HL-60 (cell line): ENCODE data around the gene NRAP.

Experiments used
- DNase-seq, 2 experiments: peaks; one replicate each; pipeline ENCODE4 v3.0.0-alpha.2; 2010 to 2020; ENCODE audit warnings: low read depth in 1 of 2, low spot score in 1 of 2
- H3K27ac ChIP-seq: fragments of 250-450 bp; sonication (Bioruptor Pico); replicated peaks from 2 replicates; pipeline ENCODE4 v1.5.1; 2020; ENCODE audit warnings: mild to moderate bottlenecking, moderate library complexity
- H3K27me3 ChIP-seq: fragments of 250-450 bp; sonication (Bioruptor Pico); 2 replicates; pipeline ENCODE4 v1.5.1; 2021; ENCODE audit warnings: mild to moderate bottlenecking, moderate library complexity; ENCODE audit not compliant: insufficient read depth, poor library complexity, severe bottlenecking
- H3K4me3 ChIP-seq: replicated peaks from 2 replicates; pipeline ENCODE4 v1.5.1; 2011; ENCODE audit warnings: mild to moderate bottlenecking, control low read depth, low read length; ENCODE audit not compliant: insufficient read depth
- GABPA ChIP-seq: IDR thresholded peaks from 2 replicates; pipeline ENCODE4 v1.6.1; 2012; ENCODE audit warnings: low read depth
- POLR2AphosphoS5 ChIP-seq: IDR thresholded peaks from 2 replicates; pipeline ENCODE4 v1.6.1; 2012; ENCODE audit warnings: low read depth
- SPI1 ChIP-seq: IDR thresholded peaks from 2 replicates; pipeline ENCODE4 v1.6.1; 2012; ENCODE audit warnings: low read depth, mild to moderate bottlenecking, borderline replicate concordance
- TF ChIP-seq, protein P1 (sequence below): IDR thresholded peaks from 2 replicates; pipeline ENCODE4 v1.6.1; 2012; ENCODE audit warnings: low read depth; ENCODE audit not compliant: insufficient replicate concordance
- TF ChIP-seq, protein P2 (sequence below): IDR thresholded peaks from one replicate; pipeline ENCODE4 v1.5.1; 2011; ENCODE audit warnings: low read length, control low read depth, inconsistent platforms; ENCODE audit not compliant: insufficient read depth

NRAP gene

DNA sequence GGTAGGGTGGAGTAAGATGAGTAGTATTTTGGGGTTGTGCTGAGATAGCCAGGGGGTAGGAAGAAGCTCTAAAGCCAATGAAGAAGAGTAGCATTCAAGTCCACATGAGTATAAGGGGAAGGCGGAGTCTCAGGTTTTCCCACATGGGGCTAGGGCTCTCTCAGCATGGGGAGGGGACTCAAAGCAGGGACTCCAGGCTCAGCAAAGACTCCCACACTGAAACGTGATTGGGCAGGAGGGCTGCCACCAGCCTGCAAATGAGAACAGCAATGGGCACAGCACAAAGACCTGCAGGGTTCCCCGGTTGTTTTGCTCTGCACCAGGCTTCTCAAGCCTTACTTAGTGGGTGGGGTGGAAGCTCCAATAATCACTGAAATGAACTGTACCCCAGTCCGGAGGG is 1.5 kb upstream of the NRAP start:
- no peak overlapping the region for H3K4me3 ChIP-seq
- peaks cover 5% of the 10 kb centered on the region for H3K27me3 ChIP-seq
- TF ChIP-seq GABPA (no peak), POLR2AphosphoS5 (no peak), SPI1 (no peak)
- TF ChIP-seq, protein P1, sequence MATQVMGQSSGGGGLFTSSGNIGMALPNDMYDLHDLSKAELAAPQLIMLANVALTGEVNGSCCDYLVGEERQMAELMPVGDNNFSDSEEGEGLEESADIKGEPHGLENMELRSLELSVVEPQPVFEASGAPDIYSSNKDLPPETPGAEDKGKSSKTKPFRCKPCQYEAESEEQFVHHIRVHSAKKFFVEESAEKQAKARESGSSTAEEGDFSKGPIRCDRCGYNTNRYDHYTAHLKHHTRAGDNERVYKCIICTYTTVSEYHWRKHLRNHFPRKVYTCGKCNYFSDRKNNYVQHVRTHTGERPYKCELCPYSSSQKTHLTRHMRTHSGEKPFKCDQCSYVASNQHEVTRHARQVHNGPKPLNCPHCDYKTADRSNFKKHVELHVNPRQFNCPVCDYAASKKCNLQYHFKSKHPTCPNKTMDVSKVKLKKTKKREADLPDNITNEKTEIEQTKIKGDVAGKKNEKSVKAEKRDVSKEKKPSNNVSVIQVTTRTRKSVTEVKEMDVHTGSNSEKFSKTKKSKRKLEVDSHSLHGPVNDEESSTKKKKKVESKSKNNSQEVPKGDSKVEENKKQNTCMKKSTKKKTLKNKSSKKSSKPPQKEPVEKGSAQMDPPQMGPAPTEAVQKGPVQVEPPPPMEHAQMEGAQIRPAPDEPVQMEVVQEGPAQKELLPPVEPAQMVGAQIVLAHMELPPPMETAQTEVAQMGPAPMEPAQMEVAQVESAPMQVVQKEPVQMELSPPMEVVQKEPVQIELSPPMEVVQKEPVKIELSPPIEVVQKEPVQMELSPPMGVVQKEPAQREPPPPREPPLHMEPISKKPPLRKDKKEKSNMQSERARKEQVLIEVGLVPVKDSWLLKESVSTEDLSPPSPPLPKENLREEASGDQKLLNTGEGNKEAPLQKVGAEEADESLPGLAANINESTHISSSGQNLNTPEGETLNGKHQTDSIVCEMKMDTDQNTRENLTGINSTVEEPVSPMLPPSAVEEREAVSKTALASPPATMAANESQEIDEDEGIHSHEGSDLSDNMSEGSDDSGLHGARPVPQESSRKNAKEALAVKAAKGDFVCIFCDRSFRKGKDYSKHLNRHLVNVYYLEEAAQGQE = no peak
- TF ChIP-seq, protein P2, sequence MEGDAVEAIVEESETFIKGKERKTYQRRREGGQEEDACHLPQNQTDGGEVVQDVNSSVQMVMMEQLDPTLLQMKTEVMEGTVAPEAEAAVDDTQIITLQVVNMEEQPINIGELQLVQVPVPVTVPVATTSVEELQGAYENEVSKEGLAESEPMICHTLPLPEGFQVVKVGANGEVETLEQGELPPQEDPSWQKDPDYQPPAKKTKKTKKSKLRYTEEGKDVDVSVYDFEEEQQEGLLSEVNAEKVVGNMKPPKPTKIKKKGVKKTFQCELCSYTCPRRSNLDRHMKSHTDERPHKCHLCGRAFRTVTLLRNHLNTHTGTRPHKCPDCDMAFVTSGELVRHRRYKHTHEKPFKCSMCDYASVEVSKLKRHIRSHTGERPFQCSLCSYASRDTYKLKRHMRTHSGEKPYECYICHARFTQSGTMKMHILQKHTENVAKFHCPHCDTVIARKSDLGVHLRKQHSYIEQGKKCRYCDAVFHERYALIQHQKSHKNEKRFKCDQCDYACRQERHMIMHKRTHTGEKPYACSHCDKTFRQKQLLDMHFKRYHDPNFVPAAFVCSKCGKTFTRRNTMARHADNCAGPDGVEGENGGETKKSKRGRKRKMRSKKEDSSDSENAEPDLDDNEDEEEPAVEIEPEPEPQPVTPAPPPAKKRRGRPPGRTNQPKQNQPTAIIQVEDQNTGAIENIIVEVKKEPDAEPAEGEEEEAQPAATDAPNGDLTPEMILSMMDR = no peak
- no peak for DNase-seq
- no peak overlapping the region for H3K27ac ChIP-seq

DNA sequence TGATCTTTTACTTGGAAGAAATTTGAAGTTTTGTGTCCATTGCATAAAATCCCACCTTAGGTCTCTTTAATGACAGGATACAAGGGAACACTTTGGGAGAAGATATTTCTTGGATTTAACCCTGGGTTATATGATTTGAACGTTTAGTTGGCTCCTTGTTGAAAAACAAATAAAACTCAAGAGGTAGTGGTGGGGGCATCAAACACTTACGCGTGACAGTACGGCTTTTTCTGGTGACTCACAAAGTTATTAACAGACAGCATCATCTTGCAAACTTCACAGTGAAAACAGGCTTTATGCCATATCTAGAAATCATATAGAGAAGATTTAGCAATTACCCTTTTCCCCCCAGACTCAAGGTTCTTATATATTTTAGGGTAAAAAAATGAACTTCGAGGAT is 699 bp downstream of the NRAP start:
- Histone ChIP-seq H3K27ac (no peak overlapping the region), H3K4me3 (no peak overlapping the region), H3K27me3 (peaks cover 5% of the 10 kb centered on the region)
- TF ChIP-seq, protein P2 = no peak
- TF ChIP-seq GABPA = no peak
- TF ChIP-seq POLR2AphosphoS5 = no peak
- TF ChIP-seq SPI1 = no peak
- TF ChIP-seq, protein P1 = no peak
- no peak for DNase-seq

DNA sequence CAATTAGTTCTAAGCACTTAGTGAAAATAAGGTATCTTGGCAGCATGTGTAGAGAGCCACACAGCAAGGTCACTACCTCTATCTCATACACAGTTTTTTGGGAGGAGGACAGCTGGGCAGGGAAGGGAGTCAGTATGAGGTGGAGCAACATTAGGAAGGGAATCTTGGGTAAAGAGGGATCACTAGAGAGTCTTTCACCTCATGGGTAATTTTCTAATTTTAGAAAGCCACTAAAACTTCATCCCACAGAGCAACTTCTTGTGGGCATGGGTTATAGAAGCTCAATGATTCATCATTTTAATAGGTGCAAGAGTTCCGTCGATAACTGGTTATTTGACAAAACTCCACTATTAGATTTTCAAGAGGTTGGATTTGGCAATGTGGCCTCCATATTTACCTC is 2.5 kb downstream of the NRAP start:
- H3K4me3 ChIP-seq = no peak overlapping the region
- DNase-seq = no peak
- H3K27me3 ChIP-seq = peaks cover 7% of the 10 kb centered on the region
- H3K27ac ChIP-seq = no peak overlapping the region
- TF ChIP-seq SPI1 (no peak), POLR2AphosphoS5 (no peak)
- TF ChIP-seq, protein P2 = no peak

DNA sequence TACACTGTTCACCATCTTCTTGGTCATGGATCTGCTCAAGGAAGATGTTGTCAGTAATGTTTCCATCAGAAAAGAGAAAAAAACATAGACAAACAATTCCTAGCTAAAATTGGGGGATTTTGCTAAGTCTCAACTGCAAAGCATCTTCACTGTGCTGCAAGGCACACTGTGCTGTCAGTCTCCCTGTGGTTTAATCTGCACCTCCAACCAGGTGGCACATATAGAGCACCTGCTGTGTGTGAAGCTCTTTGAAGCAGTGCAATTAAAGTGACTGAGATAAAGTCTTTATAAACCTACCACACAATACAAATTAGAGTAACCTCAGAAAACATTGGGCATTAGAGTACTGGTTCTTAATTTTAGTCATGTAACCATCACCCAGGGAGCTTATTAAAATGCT is 6.3 kb downstream of the NRAP start:
- no peak for DNase-seq
- H3K27me3 ChIP-seq = peaks cover 5% of the 10 kb centered on the region
- no peak overlapping the region for H3K4me3 ChIP-seq
- no peak overlapping the region for H3K27ac ChIP-seq
- TF ChIP-seq SPI1 (no peak), POLR2AphosphoS5 (no peak), GABPA (no peak)
- TF ChIP-seq, protein P1 = no peak
- TF ChIP-seq, protein P2 = no peak
